Measurements from ENCODE around the gene TMEM8B. TPM values are rescaled to one million over a fixed set of nuclear protein-coding genes. Genes with fewer than 3 reads are reported as not detected.
"Not testable (repeated sequence)": the region's sequence is repeated elsewhere in the genome, so short reads cannot be mapped to it uniquely, and the experiment has no call there.

TMEM8B gene
- total RNA-seq, 1 donor: 2.5 TPM

- H3K9me3 ChIP-seq (ENCODE audit: low read depth, low read length): no peaks in the 10 kb centered on the region
- peaks cover 9% of the 10 kb centered on the region for H3K4me1 ChIP-seq (ENCODE audit: insufficient read depth, low read length)
- no peaks in the 10 kb centered on the region for H3K36me3 ChIP-seq (ENCODE audit: insufficient read depth, low read length)
- H3K27me3 ChIP-seq (ENCODE audit: insufficient read depth, low read length): no peaks in the 10 kb centered on the region
- no peak overlapping the region for H2AFZ ChIP-seq (ENCODE audit: low read length)
- no peaks in the 10 kb centered on the region for H4K20me1 ChIP-seq (ENCODE audit: insufficient read depth, low read length)
- H3K27ac ChIP-seq (ENCODE audit: low read depth, low read length): no peak overlapping the region
- no peak for TF ChIP-seq CTCF (IDR thresholded peaks at IDR 0.05; ENCODE audit: extremely low read depth, low read depth, low read length)
- no peak overlapping the region for H3K4me2 ChIP-seq (ENCODE audit: insufficient read depth, low read length)
- H3K4me3 ChIP-seq (ENCODE audit: insufficient read depth, low read length): no peak overlapping the region
- no peaks in the 10 kb centered on the region for H3K79me2 ChIP-seq (ENCODE audit: insufficient read depth, low read length)
- DNase-seq (ENCODE audit: insufficient read length, low spot score, missing footprints): no peak
Measured at GRCh38 chr9:35892051-35892450, 63.0 kb downstream of the TMEM8B start.

GRCh38 chr9:35896570-35896969 is 67.5 kb downstream of the TMEM8B start:
- Histone ChIP-seq H3K4me2 (ENCODE audit: insufficient read depth, low read length) (no peak overlapping the region), H3K9me3 (ENCODE audit: low read depth, low read length) (no peaks in the 10 kb centered on the region), H3K27ac (ENCODE audit: low read depth, low read length) (no peak overlapping the region), H4K20me1 (ENCODE audit: insufficient read depth, low read length) (no peaks in the 10 kb centered on the region), H3K4me1 (ENCODE audit: insufficient read depth, low read length) (peaks cover 6% of the 10 kb centered on the region), H3K36me3 (ENCODE audit: insufficient read depth, low read length) (no peaks in the 10 kb centered on the region), H2AFZ (ENCODE audit: low read length) (no peak overlapping the region), H3K79me2 (ENCODE audit: insufficient read depth, low read length) (no peaks in the 10 kb centered on the region), H3K27me3 (ENCODE audit: insufficient read depth, low read length) (no peaks in the 10 kb centered on the region), H3K4me3 (ENCODE audit: insufficient read depth, low read length) (no peak overlapping the region)
- no peak for TF ChIP-seq CTCF (IDR thresholded peaks at IDR 0.05; ENCODE audit: extremely low read depth, low read depth, low read length)
- DNase-seq (ENCODE audit: insufficient read length, low spot score, missing footprints): no peak

- H3K27me3 ChIP-seq (ENCODE audit: insufficient read depth, low read length); DNase-seq (ENCODE audit: insufficient read length, low spot score, missing footprints); H4K20me1 ChIP-seq (ENCODE audit: insufficient read depth, low read length): not testable (repeated sequence)
Measured at GRCh38 chr9:35897376-35898099, 68.5 kb downstream of the TMEM8B start.

GRCh38 chr9:35898337-35898736 is 69.3 kb downstream of the TMEM8B start:
- H3K79me2 ChIP-seq (ENCODE audit: insufficient read depth, low read length): no peaks in the 10 kb centered on the region
- no peak overlapping the region for H2AFZ ChIP-seq (ENCODE audit: low read length)
- no peaks in the 10 kb centered on the region for H3K36me3 ChIP-seq (ENCODE audit: insufficient read depth, low read length)

More at GRCh38 chr9:35897376-35898099, 68.5 kb downstream of the TMEM8B start:
- H2AFZ ChIP-seq (ENCODE audit: low read length); H3K4me1 ChIP-seq (ENCODE audit: insufficient read depth, low read length); H3K4me2 ChIP-seq (ENCODE audit: insufficient read depth, low read length); H3K4me3 ChIP-seq (ENCODE audit: insufficient read depth, low read length); H3K36me3 ChIP-seq (ENCODE audit: insufficient read depth, low read length); H3K9me3 ChIP-seq (ENCODE audit: low read depth, low read length); H3K79me2 ChIP-seq (ENCODE audit: insufficient read depth, low read length); H3K27ac ChIP-seq (ENCODE audit: low read depth, low read length): not testable (repeated sequence)

More at GRCh38 chr9:35898337-35898736, 69.3 kb downstream of the TMEM8B start:
- no peaks in the 10 kb centered on the region for H3K4me1 ChIP-seq (ENCODE audit: insufficient read depth, low read length)
- H4K20me1 ChIP-seq (ENCODE audit: insufficient read depth, low read length): no peaks in the 10 kb centered on the region
- no peak for DNase-seq (ENCODE audit: insufficient read length, low spot score, missing footprints)
- TF ChIP-seq CTCF (IDR thresholded peaks at IDR 0.05; ENCODE audit: extremely low read depth, low read depth, low read length): no peak
- H3K27me3 ChIP-seq (ENCODE audit: insufficient read depth, low read length): no peaks in the 10 kb centered on the region
- H3K4me2 ChIP-seq (ENCODE audit: insufficient read depth, low read length): no peak overlapping the region
- no peaks in the 10 kb centered on the region for H3K9me3 ChIP-seq (ENCODE audit: low read depth, low read length)
- no peak overlapping the region for H3K4me3 ChIP-seq (ENCODE audit: insufficient read depth, low read length)
- H3K27ac ChIP-seq (ENCODE audit: low read depth, low read length): no peak overlapping the region
